Keratinocyte (primary cell): ENCODE data around the gene FASTKD1. TPM values are rescaled to one million over a fixed set of nuclear protein-coding genes. Genes with fewer than 3 reads are reported as not detected.

Experiments used
- DNase-seq: peaks from one replicate; pipeline ENCODE4 v3.0.0-alpha.2; 2011; ENCODE audit warnings: low read depth, missing footprints, low spot score
- FAIRE-seq: peaks from 2 replicates; lab custom pipeline; 2011; peaks lifted over from hg19 to GRCh38; lab: Jason Lieb, UNC
- H2AFZ ChIP-seq: 2 replicates; pipeline ENCODE4 v1.6.0; 2012; ENCODE audit warnings: low read length, control low read depth, inconsistent platforms; ENCODE audit not compliant: control insufficient read depth
- H3K27ac ChIP-seq: 2 replicates; pipeline ENCODE4 v1.5.1; 2011; ENCODE audit warnings: low read length; ENCODE audit not compliant: control insufficient read depth, insufficient read depth
- H3K27me3 ChIP-seq: 3 replicates; pipeline ENCODE4 v1.6.0; 2011; ENCODE audit warnings: low read length; ENCODE audit not compliant: control insufficient read depth, insufficient read depth; ENCODE audit errors: extremely low read depth
- H3K36me3 ChIP-seq, 2 experiments: 2 replicates in 1 of 2; 3 replicates in 1 of 2; pipeline ENCODE4 v1.5.1; 2011; ENCODE audit warnings: low read length in 2 of 2, mild to moderate bottlenecking in 1 of 2; ENCODE audit not compliant: control insufficient read depth in 2 of 2, insufficient read depth in 2 of 2; ENCODE audit errors: extremely low read depth in 1 of 2
- H3K4me1 ChIP-seq: 3 replicates; pipeline ENCODE4 v1.5.1; 2011; ENCODE audit warnings: low read length; ENCODE audit not compliant: control insufficient read depth, insufficient read depth; ENCODE audit errors: extremely low read depth
- H3K4me2 ChIP-seq: 3 replicates; pipeline ENCODE4 v1.6.0; 2011; ENCODE audit warnings: low read depth, low read length; ENCODE audit not compliant: control insufficient read depth, insufficient read depth; ENCODE audit errors: extremely low read depth
- H3K4me3 ChIP-seq, 3 experiments: fragments of 200-600 bp in 1 of 3; sonication (generic) in 1 of 3; 2 replicates in 2 of 3; 3 replicates in 1 of 3; pipeline ENCODE4 v1.5.1; 2011 to 2016; ENCODE audit warnings: low read length in 3 of 3, mild to moderate bottlenecking in 3 of 3, control low read depth in 2 of 3, inconsistent platforms in 1 of 3, low read depth in 1 of 3, mixed read lengths in 1 of 3, mixed run types in 1 of 3, moderate library complexity in 1 of 3; ENCODE audit not compliant: control insufficient read depth in 2 of 3, insufficient read depth in 2 of 3; ENCODE audit errors: extremely low read depth in 1 of 3
- H3K79me2 ChIP-seq: 2 replicates; pipeline ENCODE4 v1.6.0; 2012; ENCODE audit warnings: low read length; ENCODE audit not compliant: control insufficient read depth, insufficient read depth
- H3K9ac ChIP-seq: 3 replicates; pipeline ENCODE4 v1.6.0; 2011; ENCODE audit warnings: low read length; ENCODE audit not compliant: control insufficient read depth, insufficient read depth; ENCODE audit errors: extremely low read depth
- H3K9me1 ChIP-seq: 3 replicates; pipeline ENCODE4 v1.6.0; 2011; ENCODE audit warnings: low read length; ENCODE audit not compliant: control insufficient read depth, insufficient read depth; ENCODE audit errors: extremely low read depth
- H3K9me3 ChIP-seq: 2 replicates; pipeline ENCODE4 v1.5.1; 2012; ENCODE audit warnings: low read depth, low read length; ENCODE audit not compliant: control insufficient read depth
- H4K20me1 ChIP-seq: 3 replicates; pipeline ENCODE4 v1.6.0; 2011; ENCODE audit warnings: low read length; ENCODE audit not compliant: control insufficient read depth, insufficient read depth; ENCODE audit errors: extremely low read depth
- EZH2 ChIP-seq: IDR thresholded peaks from one replicate; pipeline ENCODE4 v1.6.1; 2012; ENCODE audit warnings: inconsistent platforms, mild to moderate bottlenecking, low read length, moderate library complexity
- dilution Hi-C: fragments of 300-500 bp; cut with MboI; formaldehyde crosslinking; loops from one replicate; pipeline ENCODE4 v1.7.0; 2020; ENCODE audit warnings: low sequenced_read_pairs; ENCODE audit not compliant: extremely low pct_ligation_motif_present
- polyA plus RNA-seq, 5 experiments: library from polyadenylated mRNA; depleted of rRNA in 3 of 5; stranded (reverse) in 3 of 5; stranded (forward) in 1 of 5; unstranded in 1 of 5; fragments of >200 nt; gene quantifications; 1 replicate in 1 of 5; 2 replicates in 3 of 5; 3 replicates in 1 of 5; pipeline versions ENCODE4 v1.2.1 to v1.2.3, GENCODE V29; 2011 to 2012; ENCODE audit warnings: missing spikeins in 2 of 5, low read depth in 1 of 5, low replicate concordance in 1 of 5
- TF ChIP-seq, protein P1 (sequence below), 3 experiments: IDR thresholded peaks in 1 of 3; conservative IDR thresholded peaks in 1 of 3; optimal IDR thresholded peaks in 1 of 3; 2 replicates in 2 of 3; 3 replicates in 1 of 3; pipeline versions ENCODE3 to v1.5.1; 2011; ENCODE audit warnings: low read length in 3 of 3, mild to moderate bottlenecking in 3 of 3, moderate library complexity in 2 of 3, control low read depth in 1 of 3, inconsistent platforms in 1 of 3; ENCODE audit not compliant: insufficient read depth in 2 of 3; ENCODE audit errors: extremely low read depth in 1 of 3

FASTKD1 gene
- polyA plus RNA-seq, 1 donor (not counting 4 experiments of a cell fraction or from before 2014, with no cell fraction given) = 41.7 TPM

DNA sequence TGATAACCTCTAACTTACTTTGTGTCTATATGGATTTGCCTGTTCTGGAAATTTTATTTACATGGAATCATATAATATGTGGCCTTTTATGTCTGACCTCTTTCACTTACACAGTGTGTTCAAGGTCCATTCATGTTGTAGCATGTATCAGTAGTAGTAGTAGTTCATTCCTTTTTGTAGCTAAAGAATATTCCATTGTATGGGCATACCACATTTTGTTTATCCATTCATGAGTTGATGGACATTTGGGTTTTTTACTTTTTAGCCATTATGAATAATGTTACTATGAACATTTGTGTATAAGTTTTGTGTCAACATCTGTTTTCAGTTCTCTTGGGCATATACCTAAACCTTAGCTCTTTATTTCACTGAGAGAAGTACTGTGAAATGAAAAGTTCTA, 82.8 kb downstream of the FASTKD1 start:
- dilution Hi-C loops = no loop called here
- FAIRE-seq = no peak

DNA sequence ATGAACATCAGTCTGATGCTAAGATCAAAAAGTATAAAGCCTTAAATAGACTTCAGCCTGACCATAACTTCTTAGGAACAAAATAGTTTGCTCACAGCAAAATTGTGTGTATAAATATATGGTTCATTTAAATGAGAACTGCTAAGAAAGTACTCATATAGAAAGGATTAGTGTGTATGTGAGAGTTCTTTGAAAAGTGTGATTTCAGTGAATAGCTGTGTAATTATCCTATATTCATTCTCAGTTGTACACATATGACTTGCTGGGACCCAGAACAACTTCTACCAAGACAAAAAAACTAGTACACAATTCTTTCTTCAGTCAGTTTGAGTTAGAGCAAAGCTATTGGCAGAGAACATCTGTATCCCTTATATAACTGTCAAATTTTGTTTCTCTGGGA, 87.2 kb downstream of the FASTKD1 start:
- Histone ChIP-seq H3K4me2 (no peak overlapping the region), H3K27ac (no peak overlapping the region), H3K4me1 (no peaks in the 10 kb centered on the region), H3K36me3 (peaks cover 0 to 3% of the 10 kb centered on the region in 2 experiments), H2AFZ (no peak overlapping the region), H3K4me3 (no peak overlapping the region), H3K27me3 (no peaks in the 10 kb centered on the region), H3K79me2 (no peaks in the 10 kb centered on the region), H3K9me3 (no peaks in the 10 kb centered on the region), H3K9me1 (no peaks in the 10 kb centered on the region), H4K20me1 (no peaks in the 10 kb centered on the region), H3K9ac (no peak overlapping the region)
- DNase-seq (no peak), FAIRE-seq (no peak)
- no peak for TF ChIP-seq EZH2
- TF ChIP-seq, protein P1, sequence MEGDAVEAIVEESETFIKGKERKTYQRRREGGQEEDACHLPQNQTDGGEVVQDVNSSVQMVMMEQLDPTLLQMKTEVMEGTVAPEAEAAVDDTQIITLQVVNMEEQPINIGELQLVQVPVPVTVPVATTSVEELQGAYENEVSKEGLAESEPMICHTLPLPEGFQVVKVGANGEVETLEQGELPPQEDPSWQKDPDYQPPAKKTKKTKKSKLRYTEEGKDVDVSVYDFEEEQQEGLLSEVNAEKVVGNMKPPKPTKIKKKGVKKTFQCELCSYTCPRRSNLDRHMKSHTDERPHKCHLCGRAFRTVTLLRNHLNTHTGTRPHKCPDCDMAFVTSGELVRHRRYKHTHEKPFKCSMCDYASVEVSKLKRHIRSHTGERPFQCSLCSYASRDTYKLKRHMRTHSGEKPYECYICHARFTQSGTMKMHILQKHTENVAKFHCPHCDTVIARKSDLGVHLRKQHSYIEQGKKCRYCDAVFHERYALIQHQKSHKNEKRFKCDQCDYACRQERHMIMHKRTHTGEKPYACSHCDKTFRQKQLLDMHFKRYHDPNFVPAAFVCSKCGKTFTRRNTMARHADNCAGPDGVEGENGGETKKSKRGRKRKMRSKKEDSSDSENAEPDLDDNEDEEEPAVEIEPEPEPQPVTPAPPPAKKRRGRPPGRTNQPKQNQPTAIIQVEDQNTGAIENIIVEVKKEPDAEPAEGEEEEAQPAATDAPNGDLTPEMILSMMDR (optimal IDR thresholded peaks at IDR 0.05 in 1 of 3, IDR thresholded peaks at IDR 0.05 in 1 of 3, conservative IDR thresholded peaks at IDR 0.05 in 1 of 3; ENCODE audit: extremely low read depth in 1 of 3, insufficient read depth in 2 of 3, low read length in 3 of 3) = no peak
- dilution Hi-C loops = no loop called here

More for the DNA sequence above, 82.8 kb downstream of the FASTKD1 start:
- Histone ChIP-seq H3K36me3 (no peaks in the 10 kb centered on the region), H3K4me1 (no peaks in the 10 kb centered on the region), H3K4me2 (no peak overlapping the region), H3K9me3 (no peaks in the 10 kb centered on the region), H2AFZ (no peak overlapping the region), H3K27me3 (no peaks in the 10 kb centered on the region), H3K79me2 (no peaks in the 10 kb centered on the region), H3K9me1 (no peaks in the 10 kb centered on the region), H3K27ac (no peak overlapping the region), H3K4me3 (no peak overlapping the region), H3K9ac (no peak overlapping the region), H4K20me1 (no peaks in the 10 kb centered on the region)
- no peak for DNase-seq
- TF ChIP-seq, protein P1 (optimal IDR thresholded peaks at IDR 0.05 in 1 of 3, IDR thresholded peaks at IDR 0.05 in 1 of 3, conservative IDR thresholded peaks at IDR 0.05 in 1 of 3; ENCODE audit: extremely low read depth in 1 of 3, insufficient read depth in 2 of 3, low read length in 3 of 3) = no peak
- no peak for TF ChIP-seq EZH2
